HPDE6-E6E7 (cell line): Measurements from ENCODE around the gene NIT1.

Source experiments
- DNase-seq: peaks from one replicate; pipeline ENCODE4 v3.0.0; 2011; ENCODE audit warnings: missing footprints; ENCODE audit errors: extremely low spot score

Gene NIT1

GRCh38 chr1:161153682-161154337 is 35.9 kb downstream of the NIT1 start, which contains the start of gene UFC1:
UFC1 (plus strand) TSS chr1:161153978; CDS start chr1:161153998, 20 bp downstream.
- DNase-seq: peak; percentile 82

GRCh38 chr1:161157867-161158266 is 40.0 kb downstream of the NIT1 start:
- no peak for DNase-seq

- DNase-seq: no peak
Observed at GRCh38 chr1:161158316-161159010, 40.6 kb downstream of the NIT1 start.

GRCh38 chr1:161159087-161159912 is 41.4 kb downstream of the NIT1 start, which contains the start of gene USP21:
USP21 (plus strand) TSS chr1:161159500; CDS start chr1:161160641, 1,141 bp downstream.
- DNase-seq: peak; percentile 90

- no peak for DNase-seq
Observed at GRCh38 chr1:161159913-161160243, 42.0 kb downstream of the NIT1 start.

GRCh38 chr1:161160671-161161145 is 42.8 kb downstream of the NIT1 start:
- no peak for DNase-seq

GRCh38 chr1:161161652-161162051 is 43.7 kb downstream of the NIT1 start:
- DNase-seq: no peak

GRCh38 chr1:161162052-161162451 is 44.1 kb downstream of the NIT1 start:
- DNase-seq: no peak

GRCh38 chr1:161162806-161163205 is 44.9 kb downstream of the NIT1 start:
- no peak for DNase-seq

GRCh38 chr1:161163793-161164192 is 45.9 kb downstream of the NIT1 start:
- DNase-seq: no peak

GRCh38 chr1:161164901-161165610 is 47.2 kb downstream of the NIT1 start:
- no peak for DNase-seq

GRCh38 chr1:161165742-161166668 is 48.1 kb downstream of the NIT1 start, which contains the start of gene PPOX:
PPOX (plus strand) TSS chr1:161166426; CDS start chr1:161166848, 422 bp downstream.
- peak; percentile 94 for DNase-seq

- no peak for DNase-seq
Observed at GRCh38 chr1:161166669-161167548, 49.0 kb downstream of the NIT1 start.

GRCh38 chr1:161168906-161169305 is 51.0 kb downstream of the NIT1 start:
- DNase-seq: no peak
